Astrocyte of the cerebellum (primary cell): ENCODE measurements around the gene DMBT1.

ENCODE experiments used
- DNase-seq: peaks from one replicate; pipeline ENCODE4 v3.0.0-alpha.2; 2011; ENCODE audit warnings: low read depth
- H3K4me3 ChIP-seq: 2 replicates; pipeline ENCODE4 v1.5.1; 2011; ENCODE audit warnings: mild to moderate bottlenecking, low read depth, low read length, moderate library complexity
- CTCF ChIP-seq: IDR thresholded peaks from 2 replicates; pipeline ENCODE4 v1.5.1; 2012; ENCODE audit warnings: low read length, low read depth, moderate library complexity, mild to moderate bottlenecking; ENCODE audit errors: missing control alignments
- in situ Hi-C: cut with HindIII; loops from 2 replicates; pipeline ENCODE4 v1.10.0; 2017; ENCODE audit warnings: low sequenced_read_pairs

The DMBT1 gene

GRCh38 chr10:122519144-122519543 is 41.4 kb upstream of the DMBT1 start:
- no peak for DNase-seq
- no peak overlapping the region for H3K4me3 ChIP-seq
- in situ Hi-C loops = no loop called here
- TF ChIP-seq CTCF = no peak

- TF ChIP-seq CTCF = no peak
- no peak overlapping the region for H3K4me3 ChIP-seq
- in situ Hi-C loops = no loop called here
- DNase-seq = no peak
These were observed 40.7 kb upstream of the DMBT1 start for GRCh38 chr10:122519873-122520272.

- TF ChIP-seq CTCF = no peak
- in situ Hi-C loops = no loop called here
- no peak for DNase-seq
- no peak overlapping the region for H3K4me3 ChIP-seq
These were observed 39.5 kb upstream of the DMBT1 start for GRCh38 chr10:122521011-122521410.

GRCh38 chr10:122524811-122525210 is 35.7 kb upstream of the DMBT1 start:
- in situ Hi-C loops = no loop called here

GRCh38 chr10:122525788-122526187 is 34.8 kb upstream of the DMBT1 start:
- TF ChIP-seq CTCF = no peak
- DNase-seq = no peak
- in situ Hi-C loops = no loop called here
- H3K4me3 ChIP-seq = no peak overlapping the region

More at GRCh38 chr10:122524811-122525210, 35.7 kb upstream of the DMBT1 start:
- no peak for TF ChIP-seq CTCF
- H3K4me3 ChIP-seq = no peak overlapping the region
- no peak for DNase-seq

- TF ChIP-seq CTCF = no peak
- H3K4me3 ChIP-seq = no peak overlapping the region
- in situ Hi-C loops = no loop called here
- DNase-seq = no peak
These were observed 33.7 kb upstream of the DMBT1 start for GRCh38 chr10:122526892-122527291.

GRCh38 chr10:122530177-122530576 is 30.4 kb upstream of the DMBT1 start:
- no peak for TF ChIP-seq CTCF
- in situ Hi-C loops = no loop called here
- H3K4me3 ChIP-seq = no peak overlapping the region
- DNase-seq = no peak
